Measurements from ENCODE around the gene SLC49A3.
"Not testable (repeated sequence)": the region's sequence is repeated elsewhere in the genome, so short reads cannot be mapped to it uniquely, and the experiment has no call there.

SLC49A3 gene

DNA sequence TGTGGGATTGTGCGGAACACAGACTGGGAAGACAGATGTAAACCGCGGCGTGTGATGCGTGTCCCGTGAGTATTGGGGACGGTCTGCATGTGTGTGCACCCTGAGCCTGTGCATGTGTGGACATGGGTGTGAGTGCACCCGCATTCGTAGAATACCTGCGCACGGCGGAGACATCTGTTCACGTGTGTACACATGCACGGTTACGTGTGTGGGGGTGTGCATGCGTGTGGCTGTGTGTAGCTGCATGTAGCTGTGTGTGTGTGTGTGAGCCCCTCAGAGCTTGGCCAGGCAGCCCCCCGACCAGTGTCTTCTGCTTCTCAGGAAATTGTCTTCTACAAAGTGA, 34.5 kb downstream of the SLC49A3 start:
- no peak for DNase-seq (ENCODE audit: low spot score)

DNA sequence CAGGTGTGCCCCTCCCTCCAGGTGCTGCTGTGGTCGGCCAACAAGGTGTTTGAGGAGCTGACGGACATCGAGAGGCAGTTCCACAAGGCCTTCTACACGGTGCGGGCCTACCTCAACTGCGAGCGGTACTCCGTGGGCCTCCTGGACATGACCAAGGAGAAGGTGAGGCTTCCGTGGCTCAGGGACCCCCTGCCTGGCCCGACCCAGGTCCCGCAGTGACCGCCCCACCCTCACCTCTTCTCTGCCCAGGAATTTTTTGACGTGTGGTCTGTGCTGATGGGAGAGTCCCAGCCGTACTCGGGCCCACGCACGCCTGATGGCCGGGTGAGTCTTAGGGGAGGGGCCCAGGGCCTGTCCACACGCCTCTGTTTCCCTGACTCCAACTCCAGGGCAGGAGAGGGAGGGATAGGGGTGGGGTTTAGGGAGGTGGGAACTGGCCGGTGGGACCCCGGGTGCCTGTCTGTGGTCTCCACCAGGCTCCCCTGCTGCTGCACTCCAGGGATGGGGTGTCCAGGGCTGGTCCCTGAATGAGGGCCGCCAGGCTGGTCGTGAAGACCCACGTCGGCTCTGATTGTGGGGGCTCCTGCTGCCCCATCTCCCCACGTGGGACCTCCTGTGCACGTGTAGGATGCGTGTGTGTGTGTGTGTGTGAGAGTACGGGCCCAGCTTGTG, 35.0 kb downstream of the SLC49A3 start:
- no peak for DNase-seq (ENCODE audit: low spot score)

DNA sequence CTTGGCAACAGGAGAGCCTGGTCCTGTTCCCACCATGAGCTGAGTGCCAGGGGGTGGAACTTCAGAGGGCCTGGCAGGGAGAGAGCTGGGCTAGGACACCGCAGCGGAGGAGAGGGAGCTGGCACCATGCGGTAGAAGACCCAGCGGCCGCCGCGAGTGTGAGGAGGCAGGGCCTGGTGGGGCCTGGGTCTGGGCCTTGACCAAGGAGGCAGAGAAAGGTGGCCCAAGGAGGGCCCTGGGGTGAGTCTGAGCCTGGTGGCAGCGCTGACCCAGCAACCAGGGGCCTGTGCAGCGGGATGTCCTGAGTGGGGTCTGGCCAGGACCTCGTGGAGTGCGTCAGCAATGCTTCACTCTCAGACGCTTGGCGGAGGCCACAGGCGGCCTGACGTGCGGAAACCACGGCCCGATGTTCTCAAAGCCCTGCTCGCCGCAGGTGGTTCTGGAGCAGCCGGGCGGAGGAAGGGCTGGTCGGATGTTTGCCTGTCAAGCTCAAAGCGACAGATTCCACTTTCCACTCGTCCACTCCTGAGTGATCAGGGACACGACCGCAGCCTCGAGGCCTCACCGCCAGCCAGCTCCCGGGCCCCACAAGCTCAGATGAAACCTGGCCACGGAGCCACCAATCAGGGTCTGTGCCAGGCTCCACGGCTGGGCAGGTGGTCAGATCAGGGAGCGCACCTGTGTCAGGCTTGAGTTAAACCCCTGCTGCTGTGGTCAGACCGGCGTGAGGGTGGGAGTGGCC, 35.7 kb downstream of the SLC49A3 start:
- no peak for DNase-seq (ENCODE audit: low spot score)

DNA sequence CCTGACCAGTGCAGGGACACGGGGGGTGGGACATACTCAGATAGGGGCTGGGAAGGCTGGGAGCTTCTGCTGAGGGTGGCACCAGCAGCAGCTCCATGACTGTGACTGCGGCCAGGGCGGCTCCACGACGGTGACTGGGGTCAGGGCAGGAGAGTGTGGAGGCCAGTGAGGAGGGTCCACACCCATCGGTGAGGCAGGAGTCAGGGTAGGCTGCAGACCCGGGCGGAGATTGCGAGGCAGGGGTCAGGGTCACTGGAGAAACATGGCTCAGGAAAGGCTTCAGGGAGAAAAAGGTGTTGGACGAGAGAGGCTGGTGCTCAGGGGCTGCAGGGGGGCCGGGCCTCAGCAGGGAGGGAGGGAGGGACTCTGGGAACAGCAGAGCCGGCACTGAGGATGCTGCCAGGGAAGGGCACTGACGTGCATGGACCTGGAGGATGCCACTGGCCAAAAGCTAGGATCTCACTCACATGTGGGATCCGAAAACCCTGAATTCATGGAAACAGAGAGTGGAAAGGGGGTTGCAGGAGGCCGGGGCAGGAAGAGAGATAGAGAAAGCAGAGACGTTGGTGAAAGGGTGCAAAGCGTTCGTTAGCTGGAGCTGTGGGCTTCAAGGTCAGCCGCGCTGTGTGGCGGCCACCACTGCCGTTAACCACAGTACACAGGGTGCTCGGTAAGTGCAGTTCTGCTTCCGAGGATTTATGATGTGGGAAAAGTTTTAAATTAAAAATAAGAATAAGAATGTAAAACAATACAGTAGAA, 36.9 kb downstream of the SLC49A3 start:
- no peak for DNase-seq (ENCODE audit: low spot score)

DNA sequence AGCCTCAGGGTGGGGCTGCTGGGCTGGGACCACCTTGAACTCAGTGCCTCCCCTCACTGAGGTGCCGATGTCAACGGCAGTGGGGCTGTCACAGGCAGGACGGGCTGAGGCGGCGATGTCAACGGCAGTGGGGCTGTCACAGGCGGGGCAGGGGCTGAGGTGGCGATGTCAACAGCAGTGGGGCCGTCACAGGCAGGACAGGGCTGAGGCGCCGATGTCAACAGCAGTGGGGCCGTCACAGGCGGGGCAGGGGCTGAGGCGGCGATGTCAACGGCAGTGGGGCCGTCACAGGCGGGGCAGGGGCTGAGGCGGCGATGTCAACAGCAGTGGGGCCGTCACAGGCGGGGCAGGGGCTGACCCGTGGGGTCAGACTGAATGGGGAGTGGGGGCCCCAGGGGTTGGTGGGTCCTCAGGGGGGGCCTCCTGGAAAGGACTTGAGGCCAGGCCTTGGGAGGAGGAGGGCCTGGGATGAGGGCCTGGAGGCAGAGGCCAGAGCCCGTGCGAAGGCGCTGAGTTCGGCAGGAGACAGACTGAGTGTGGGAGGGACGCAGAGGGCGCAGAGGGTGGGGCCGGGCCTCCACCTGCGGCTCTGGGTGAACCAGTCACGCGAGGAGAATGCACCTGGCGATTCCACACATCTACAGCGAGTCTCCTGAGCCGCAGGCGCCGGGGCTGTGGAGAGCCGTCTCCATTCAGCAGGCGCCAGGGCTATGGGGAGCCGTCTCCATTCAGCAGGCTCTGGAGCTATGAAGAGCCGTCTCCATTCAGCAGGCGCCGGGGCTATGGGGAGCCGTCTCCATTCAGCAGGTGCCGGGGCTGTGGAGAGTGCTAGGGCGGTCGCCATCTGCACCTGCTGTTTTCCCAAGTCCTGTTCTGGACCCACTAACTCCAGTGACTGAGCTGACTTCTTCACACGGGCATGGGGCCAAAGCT, 37.7 kb downstream of the SLC49A3 start:
- DNase-seq (ENCODE audit: low spot score) = no peak

DNA sequence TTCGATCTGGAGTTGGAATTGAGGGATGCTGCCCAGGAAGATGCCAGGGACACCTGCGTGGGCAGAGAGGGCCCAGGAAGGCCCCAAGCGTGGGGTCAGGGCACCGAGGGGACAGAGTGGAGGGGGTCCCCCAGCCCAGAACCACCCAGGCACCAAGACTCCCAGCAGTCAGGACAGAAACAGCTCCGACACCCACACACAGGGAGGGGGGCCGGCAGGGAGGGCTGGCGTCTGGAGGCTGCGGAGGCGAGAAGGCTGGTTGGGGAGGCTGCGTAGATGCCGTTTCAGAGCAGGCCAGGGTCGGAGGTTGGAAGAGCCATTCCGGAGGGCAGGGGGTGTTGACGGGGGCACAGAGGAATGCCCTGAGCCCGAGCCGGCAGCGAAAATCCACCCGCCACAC, 38.5 kb downstream of the SLC49A3 start:
- DNase-seq (ENCODE audit: low spot score) = no peak

DNA sequence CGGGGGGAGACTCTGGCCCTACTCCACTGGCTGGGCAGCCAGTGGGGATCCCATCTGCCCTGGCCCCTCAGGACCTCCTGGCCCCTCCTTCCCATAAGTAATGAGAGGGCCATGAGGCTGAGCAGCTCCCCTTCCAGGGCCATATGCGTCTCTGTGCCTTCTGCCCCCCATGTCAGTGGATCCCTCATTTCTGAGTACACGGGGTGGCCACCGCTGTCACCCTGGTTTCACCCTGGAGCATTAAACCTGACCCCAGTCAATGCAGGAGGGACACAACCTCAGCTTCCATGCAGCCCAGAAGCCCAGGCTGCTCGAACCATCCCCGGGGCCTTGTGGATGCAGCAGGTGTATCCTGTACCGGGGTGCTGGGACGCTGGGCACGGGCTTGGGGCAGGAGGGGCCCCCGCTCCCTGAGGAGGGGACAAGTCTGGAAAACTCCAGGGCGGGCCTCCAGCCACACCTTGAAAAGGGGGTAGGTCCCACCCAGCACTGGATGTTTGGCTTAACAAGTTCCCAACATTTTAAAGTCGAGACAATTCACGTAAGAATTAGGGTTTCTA, 39.1 kb downstream of the SLC49A3 start:
- no peak for DNase-seq (ENCODE audit: low spot score)

DNA sequence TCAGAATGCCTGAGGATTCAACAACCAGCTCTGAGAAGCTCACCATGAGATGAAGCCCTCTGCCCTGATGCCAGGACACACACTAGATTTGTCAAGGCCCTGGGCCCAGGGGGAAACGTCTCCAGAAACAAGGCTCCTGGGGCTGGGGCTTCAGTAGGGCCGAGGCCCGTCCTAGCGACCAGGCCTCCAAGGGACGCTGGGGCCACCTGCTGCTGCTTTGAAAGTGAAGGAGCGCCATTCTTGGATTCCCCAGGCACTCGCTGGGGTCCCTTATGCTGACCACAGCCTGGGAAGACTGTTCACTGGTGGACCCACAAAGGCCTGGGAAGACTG, 39.7 kb downstream of the SLC49A3 start:
- no peak for DNase-seq (ENCODE audit: low spot score)

DNA sequence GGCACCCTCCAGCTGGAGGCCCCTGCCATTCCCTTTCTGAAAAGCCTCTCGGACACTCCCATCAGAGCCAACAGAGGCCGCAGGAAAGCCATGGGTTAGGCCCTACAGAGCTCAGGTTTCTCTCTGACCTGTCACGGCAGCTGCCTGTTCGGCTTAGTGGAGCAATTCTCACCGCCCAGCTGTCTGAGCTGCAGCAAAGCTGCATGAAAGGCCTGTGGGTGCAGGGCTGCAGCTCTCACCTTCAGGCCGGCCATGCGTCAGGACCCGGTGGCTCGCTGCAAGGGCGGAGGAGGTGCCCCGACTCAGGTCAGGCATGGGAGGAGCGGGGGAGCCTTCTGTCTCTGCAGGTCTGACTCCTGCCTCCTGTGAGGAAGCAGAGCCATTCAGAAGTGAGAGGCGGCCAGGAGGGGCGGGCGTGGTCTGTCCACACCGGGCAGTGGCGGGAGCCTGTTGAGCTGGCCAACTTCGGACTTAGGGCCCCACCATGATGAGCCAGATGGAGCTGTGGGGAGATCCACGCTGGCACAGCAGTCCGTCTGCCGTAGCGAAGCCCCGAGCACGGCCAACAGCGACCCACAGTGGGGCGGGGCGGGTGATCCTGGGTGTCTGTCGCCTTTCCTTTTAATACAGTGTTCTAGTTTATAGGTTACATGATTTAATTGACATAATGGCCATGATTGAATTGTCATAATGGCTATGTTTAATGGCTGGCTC, 40.2 kb downstream of the SLC49A3 start:
- no peak for DNase-seq (ENCODE audit: low spot score)

DNA sequence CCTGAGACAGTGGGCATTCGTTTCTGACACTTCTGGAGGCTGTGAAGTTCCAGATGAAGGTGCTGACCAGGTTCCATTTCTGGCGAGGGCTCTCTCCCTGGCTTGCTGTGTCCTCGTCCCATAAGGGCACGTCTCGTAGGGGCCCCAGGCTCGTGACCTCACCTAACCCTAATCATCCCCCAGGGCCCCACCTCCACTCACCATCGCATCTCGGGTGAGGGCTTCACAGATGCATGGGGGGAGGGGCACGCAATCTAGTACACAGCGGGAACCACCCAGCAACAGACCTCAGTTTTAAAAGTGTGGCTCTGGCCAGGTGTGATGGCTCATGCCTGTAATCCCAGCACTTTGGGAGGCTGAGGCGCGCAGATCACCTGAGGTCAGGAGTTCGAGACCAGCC, 41.5 kb downstream of the SLC49A3 start:
- DNase-seq (ENCODE audit: low spot score) = no peak

DNA sequence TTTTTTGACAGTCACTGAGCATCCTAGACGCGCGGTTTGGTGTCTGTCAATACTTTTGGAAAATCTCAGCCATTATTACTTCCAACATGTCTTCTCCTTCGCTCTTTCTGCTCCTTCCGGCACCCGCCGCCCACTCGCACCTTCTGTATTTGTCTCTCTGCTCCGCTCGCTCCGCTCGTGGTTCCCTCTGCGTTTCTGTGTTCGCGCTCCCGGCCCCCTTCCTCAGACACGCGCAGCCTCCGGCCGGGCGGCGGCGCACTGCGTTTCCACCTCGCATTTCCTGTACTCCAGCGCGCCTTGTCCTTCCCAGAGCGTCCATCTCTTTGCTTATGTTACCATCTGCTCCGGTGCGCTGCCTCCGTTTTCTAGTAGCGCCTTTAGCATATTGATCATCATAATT, 42.5 kb downstream of the SLC49A3 start:
- no peak for DNase-seq (ENCODE audit: low spot score)

DNA sequence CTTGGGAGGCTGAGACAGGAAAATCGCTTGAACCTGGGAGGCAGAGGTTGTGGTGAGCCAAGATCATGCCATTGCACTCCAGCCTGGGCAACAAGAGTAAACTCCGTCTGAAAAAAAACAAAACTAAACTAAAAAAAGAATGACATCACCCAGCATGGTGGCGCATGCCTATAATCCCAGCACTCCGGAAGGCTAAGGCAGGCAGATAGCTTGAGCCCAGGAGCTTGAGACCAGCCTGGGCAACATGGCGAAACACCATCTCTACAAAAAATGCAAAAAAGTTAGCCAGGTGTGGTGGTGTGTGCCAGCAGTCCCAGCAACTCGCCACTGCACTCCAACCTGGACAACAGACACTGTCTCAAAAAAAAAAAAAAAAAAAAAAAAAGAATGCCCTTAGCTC, 46.6 kb downstream of the SLC49A3 start:
- not testable (repeated sequence) for DNase-seq (ENCODE audit: low spot score)

DNA sequence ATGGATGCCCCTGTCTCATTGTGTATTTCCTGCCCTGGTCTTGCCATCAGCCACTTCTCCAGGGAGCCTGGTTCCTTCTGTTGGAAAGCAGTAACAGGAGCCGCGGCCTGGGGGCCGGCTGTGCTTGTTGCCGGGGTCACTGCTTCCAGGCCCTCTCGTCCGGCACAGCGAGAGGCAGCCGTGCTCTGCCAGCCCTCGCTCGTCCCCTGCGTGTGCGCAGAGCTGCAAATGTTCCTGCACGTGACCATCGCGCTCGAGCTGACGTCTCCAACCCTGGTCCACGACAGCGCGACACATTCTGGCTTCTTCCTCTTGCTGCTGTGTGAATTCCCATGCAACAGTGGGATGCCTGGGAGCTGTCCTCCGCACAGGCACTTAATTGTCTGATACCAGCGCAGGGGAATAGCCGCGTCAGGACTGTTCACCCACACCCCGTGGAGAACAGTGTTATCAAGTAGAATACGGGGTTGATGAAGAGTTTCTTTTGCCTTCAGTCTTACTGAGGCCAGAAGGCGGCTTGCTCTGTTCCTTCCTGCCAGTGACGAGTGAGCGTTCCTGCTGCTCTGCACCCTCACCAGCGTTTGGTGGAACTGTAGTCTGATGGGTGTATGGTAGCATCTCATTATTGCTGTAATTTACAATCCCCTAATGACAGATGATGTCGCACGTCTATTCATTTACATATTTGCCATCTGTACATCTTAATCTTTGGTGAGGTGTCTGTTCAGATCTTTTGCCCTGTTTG, 51.2 kb downstream of the SLC49A3 start:
- no peak for DNase-seq (ENCODE audit: low spot score)

DNA sequence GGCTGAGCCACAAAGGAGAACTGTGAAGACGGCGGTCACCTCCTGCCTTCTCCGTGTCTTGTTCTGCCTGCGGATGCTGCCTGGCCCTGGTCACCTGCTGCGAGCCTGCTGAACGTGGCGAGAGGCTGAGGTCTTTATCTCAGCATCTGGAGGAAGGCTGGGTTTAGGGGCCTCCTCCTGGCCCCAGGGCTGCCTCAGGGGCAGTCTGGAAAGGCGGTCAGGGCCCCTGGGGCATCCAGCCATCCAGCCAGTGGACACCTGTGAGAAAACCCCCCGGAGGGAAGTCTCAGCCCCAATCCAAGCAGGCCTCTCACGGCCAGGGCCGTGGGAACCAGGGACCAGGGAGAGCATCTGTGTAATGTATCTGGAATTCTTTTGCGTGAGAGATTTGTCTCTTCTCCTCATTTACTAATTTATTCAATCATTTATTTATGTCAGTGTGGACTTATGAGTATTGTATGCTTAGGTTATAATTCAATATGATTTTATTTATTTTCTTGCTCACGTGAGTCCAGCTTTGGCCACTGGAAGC, 52.3 kb downstream of the SLC49A3 start:
- DNase-seq (ENCODE audit: low spot score) = no peak

DNA sequence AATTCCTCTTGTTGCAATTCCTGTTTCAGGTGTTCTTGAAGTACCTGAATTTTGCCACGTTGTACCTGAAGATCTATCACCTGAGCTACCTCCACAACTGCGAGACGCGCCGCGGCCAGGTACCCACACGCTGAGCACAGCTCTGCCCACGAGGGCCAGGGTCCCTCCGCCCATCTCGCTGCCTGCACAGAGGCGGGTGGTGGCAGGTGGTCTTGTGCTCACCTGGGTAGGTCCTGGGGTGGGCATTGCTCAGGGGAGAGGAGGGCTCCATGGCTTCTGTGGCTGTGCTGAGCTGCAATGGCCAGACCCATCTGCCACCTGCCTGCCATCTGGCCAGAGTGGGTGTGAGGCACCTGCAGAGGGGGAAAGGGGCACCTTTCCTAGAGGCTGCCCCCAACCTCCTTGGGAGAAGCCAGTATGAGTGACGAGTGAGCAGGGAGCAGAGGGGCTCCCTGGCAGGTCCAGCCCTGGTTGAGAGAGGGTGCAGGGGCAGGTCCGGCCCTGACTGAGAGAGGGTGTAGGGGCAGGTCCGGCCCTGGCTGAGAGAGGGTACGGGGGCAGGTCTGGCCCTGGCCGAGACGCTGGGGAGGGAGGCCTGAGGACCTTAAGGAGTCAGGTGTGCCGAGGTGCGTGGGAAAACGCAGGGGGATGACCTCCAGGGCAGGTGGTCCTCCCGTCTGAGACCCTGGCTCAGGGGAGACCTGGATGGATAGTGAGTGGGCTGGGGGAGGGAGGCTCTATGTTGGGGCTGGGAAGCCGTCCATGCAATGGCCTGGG, 52.9 kb downstream of the SLC49A3 start:
- DNase-seq (ENCODE audit: low spot score) = no peak

DNA sequence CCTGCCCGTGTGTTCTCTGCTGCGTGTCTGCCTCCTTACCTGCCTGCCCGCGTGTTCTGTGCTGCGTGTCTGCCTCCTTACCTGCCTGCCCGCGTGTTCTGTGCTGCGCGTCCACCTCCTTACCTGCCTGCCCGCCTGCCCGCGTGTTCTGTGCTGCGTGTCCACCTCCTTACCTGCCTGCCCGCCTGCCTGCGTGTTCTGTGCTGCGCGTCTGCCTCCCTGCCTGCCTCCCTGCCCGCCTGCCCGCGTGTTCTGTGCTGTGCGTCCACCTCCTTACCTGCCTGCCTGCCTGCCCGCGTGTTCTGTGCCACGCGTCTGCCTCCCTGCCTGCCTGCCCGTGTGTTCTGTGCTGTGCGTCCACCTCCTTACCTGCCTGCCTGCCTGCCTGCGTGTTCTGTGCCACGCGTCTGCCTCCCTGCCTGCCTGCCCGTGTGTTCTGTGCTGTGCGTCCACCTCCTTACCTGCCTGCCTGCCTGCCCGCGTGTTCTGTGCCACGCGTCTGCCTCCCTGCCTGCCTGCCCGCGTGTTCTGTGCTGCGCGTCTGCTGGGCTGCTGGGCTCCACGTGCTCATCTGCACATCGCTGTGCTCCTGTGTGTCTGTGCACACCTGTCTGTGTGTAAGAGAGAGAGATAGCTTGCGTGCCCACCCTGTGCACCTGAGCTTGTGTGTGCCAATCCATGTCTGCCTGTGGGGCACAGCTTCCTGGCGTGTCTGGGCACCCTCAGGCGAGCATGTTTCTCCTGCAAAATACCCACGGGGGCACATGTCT, 53.7 kb downstream of the SLC49A3 start:
- DNase-seq (ENCODE audit: low spot score) = not testable (repeated sequence)

DNA sequence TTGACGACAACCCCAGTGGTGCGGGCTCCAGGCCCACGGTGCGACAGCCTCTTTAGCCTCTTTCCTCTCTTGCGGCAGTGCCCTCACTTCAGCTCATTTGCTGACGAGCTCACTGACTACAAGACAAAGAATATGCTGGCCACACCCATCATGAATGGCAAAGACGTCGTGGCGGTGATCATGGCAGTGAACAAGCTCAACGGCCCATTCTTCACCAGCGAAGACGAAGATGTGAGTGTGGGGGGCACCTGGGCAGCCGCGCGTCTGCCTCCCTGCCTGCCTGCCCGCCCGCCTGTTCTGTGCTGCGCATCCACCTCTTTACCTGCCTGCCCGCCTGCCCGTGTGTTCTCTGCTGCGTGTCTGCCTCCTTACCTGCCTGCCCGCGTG, 54.4 kb downstream of the SLC49A3 start:
- DNase-seq (ENCODE audit: low spot score) = no peak

DNA sequence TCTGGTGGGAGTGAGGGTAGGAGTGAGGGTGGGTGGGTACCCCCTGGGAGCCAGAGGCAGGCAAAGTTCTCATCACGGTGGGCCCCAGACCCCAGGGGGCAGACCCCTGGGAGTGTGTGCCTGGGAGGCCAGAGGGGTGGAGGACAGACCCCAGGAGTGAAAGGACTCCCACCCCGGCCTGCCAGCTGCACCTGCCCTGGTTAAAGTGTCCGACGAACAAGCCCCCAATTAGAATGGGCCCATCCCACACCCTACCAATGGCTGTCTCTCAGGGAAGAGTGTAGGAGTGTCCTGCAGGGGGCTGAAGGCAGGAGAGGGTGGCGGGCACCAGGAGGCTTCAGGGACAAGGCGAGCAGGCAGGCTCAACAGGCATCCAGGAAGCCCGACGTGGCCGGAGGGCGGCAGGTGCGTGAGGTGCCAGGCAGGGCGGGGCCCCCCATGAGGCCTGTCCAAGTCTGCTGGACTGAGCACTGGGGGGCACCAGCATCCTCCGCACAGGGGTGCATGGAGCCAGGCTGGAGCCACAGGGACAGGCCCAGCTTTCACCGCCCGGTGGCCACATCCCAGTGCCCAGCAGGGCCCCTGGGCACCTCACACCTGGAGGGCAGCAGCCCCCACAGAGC, 54.9 kb downstream of the SLC49A3 start:
- no peak for DNase-seq (ENCODE audit: low spot score)

Measured in LoVo (cell line).